HUES48 (cell line): ENCODE results near the gene LCE4A.

Experiments
- H3K27ac ChIP-seq: one replicate; pipeline ENCODE4 v1.7.0; 2013; ENCODE audit warnings: low read depth, low read length, inconsistent platforms
- H3K27me3 ChIP-seq: 2 replicates; pipeline ENCODE4 v1.6.1; 2013; ENCODE audit warnings: mild to moderate bottlenecking, low read length; ENCODE audit not compliant: control insufficient read depth, insufficient read depth
- H3K36me3 ChIP-seq: 2 replicates; pipeline ENCODE4 v1.6.1; 2013; ENCODE audit warnings: low read length; ENCODE audit not compliant: control insufficient read depth, insufficient read depth
- H3K4me1 ChIP-seq: 2 replicates; pipeline ENCODE4 v1.6.1; 2013; ENCODE audit warnings: mild to moderate bottlenecking, low read length; ENCODE audit not compliant: control insufficient read depth, insufficient read depth
- H3K4me3 ChIP-seq: 2 replicates; pipeline ENCODE4 v1.5.1; 2013; ENCODE audit warnings: mild to moderate bottlenecking, low read depth, low read length
- H3K9ac ChIP-seq: 2 replicates; pipeline ENCODE4 v1.6.1; 2013; ENCODE audit warnings: mild to moderate bottlenecking, low read depth, low read length, moderate library complexity
- H3K9me3 ChIP-seq: 2 replicates; pipeline ENCODE4 v1.6.1; 2013; ENCODE audit warnings: low read length; ENCODE audit not compliant: control insufficient read depth, insufficient read depth

Gene LCE4A

GRCh38 chr1:152697701-152698600 is 10.0 kb upstream of the LCE4A start, which contains the start of gene LCE2A:
Gene LCE2A, plus strand, starts transcription at chr1:152698345. Its CDS starts 557 bp downstream, at chr1:152698902.
- no peaks in the 10 kb centered on the region for H3K36me3 ChIP-seq
- H3K4me3 ChIP-seq, result no peak within 1 kb of the TSS; the same call in 1 of the 2 replicates
- peaks cover 73% of the 10 kb centered on the region for H3K9me3 ChIP-seq
- H3K27me3 ChIP-seq, result no peaks in the 10 kb centered on the region
- no peak within 1 kb of the TSS for H3K27ac ChIP-seq
- H3K9ac ChIP-seq, result no peak within 1 kb of the TSS
- H3K4me1 ChIP-seq, result no peaks in the 10 kb centered on the region

GRCh38 chr1:152699746-152700145 is 8.2 kb upstream of the LCE4A start:
- Histone ChIP-seq H3K9ac (no peak overlapping the region), H3K9me3 (peaks cover 89% of the 10 kb centered on the region), H3K27me3 (no peaks in the 10 kb centered on the region), H3K27ac (no peak overlapping the region), H3K4me3 (no peak overlapping the region), H3K4me1 (no peaks in the 10 kb centered on the region), H3K36me3 (no peaks in the 10 kb centered on the region)

GRCh38 chr1:152718238-152718637 is 10.3 kb downstream of the LCE4A start:
- Histone ChIP-seq H3K27me3 (no peaks in the 10 kb centered on the region), H3K36me3 (no peaks in the 10 kb centered on the region), H3K4me1 (no peaks in the 10 kb centered on the region), H3K9ac (no peak overlapping the region), H3K27ac (no peak overlapping the region), H3K4me3 (no peak overlapping the region), H3K9me3 (peaks cover 98% of the 10 kb centered on the region)

- no peaks in the 10 kb centered on the region for H3K27me3 ChIP-seq
- H3K9me3 ChIP-seq, result peaks cover 87% of the 10 kb centered on the region
- H3K4me3 ChIP-seq, result no peak overlapping the region
Observed at GRCh38 chr1:152725261-152725660, 17.3 kb downstream of the LCE4A start.

GRCh38 chr1:152728986-152729385 is 21.0 kb downstream of the LCE4A start:
- H3K27ac ChIP-seq, result no peak overlapping the region
- H3K4me3 ChIP-seq, result no peak overlapping the region
- no peak overlapping the region for H3K9ac ChIP-seq
- H3K4me1 ChIP-seq, result no peaks in the 10 kb centered on the region
- H3K36me3 ChIP-seq, result no peaks in the 10 kb centered on the region
- peaks cover 85% of the 10 kb centered on the region for H3K9me3 ChIP-seq
- H3K27me3 ChIP-seq, result no peaks in the 10 kb centered on the region

More at GRCh38 chr1:152725261-152725660, 17.3 kb downstream of the LCE4A start:
- H3K27ac ChIP-seq, result no peak overlapping the region
- H3K4me1 ChIP-seq, result no peaks in the 10 kb centered on the region
- H3K36me3 ChIP-seq, result no peaks in the 10 kb centered on the region
- no peak overlapping the region for H3K9ac ChIP-seq

GRCh38 chr1:152735648-152736047 is 27.7 kb downstream of the LCE4A start:
- Histone ChIP-seq H3K9ac (no peak overlapping the region), H3K4me3 (no peak overlapping the region), H3K27ac (no peak overlapping the region), H3K9me3 (peaks cover 92% of the 10 kb centered on the region), H3K4me1 (no peaks in the 10 kb centered on the region), H3K36me3 (no peaks in the 10 kb centered on the region), H3K27me3 (no peaks in the 10 kb centered on the region)

- Histone ChIP-seq H3K4me3 (no peak overlapping the region), H3K9ac (no peak overlapping the region), H3K27me3 (no peaks in the 10 kb centered on the region), H3K4me1 (no peaks in the 10 kb centered on the region), H3K27ac (no peak overlapping the region), H3K36me3 (no peaks in the 10 kb centered on the region), H3K9me3 (peaks cover 96% of the 10 kb centered on the region)
Observed at GRCh38 chr1:152737997-152738396, 30.0 kb downstream of the LCE4A start.

- H3K9me3 ChIP-seq, result peaks cover 97% of the 10 kb centered on the region
- H3K4me1 ChIP-seq, result no peaks in the 10 kb centered on the region
- no peak overlapping the region for H3K4me3 ChIP-seq
- H3K9ac ChIP-seq, result no peak overlapping the region
- H3K36me3 ChIP-seq, result no peaks in the 10 kb centered on the region
- H3K27me3 ChIP-seq, result no peaks in the 10 kb centered on the region
- H3K27ac ChIP-seq, result no peak overlapping the region
Observed at GRCh38 chr1:152739841-152740240, 31.9 kb downstream of the LCE4A start.

- no peaks in the 10 kb centered on the region for H3K36me3 ChIP-seq
- H3K9me3 ChIP-seq, result peaks cover 97% of the 10 kb centered on the region
- H3K4me3 ChIP-seq, result no peak overlapping the region
- no peaks in the 10 kb centered on the region for H3K27me3 ChIP-seq
- no peaks in the 10 kb centered on the region for H3K4me1 ChIP-seq
- no peak overlapping the region for H3K27ac ChIP-seq
- no peak overlapping the region for H3K9ac ChIP-seq
Observed at GRCh38 chr1:152741656-152742055, 33.7 kb downstream of the LCE4A start.

- Histone ChIP-seq H3K9ac (no peak overlapping the region), H3K4me3 (no peak overlapping the region), H3K27ac (no peak overlapping the region), H3K27me3 (no peaks in the 10 kb centered on the region), H3K36me3 (no peaks in the 10 kb centered on the region), H3K9me3 (peaks cover 97% of the 10 kb centered on the region), H3K4me1 (no peaks in the 10 kb centered on the region)
Observed at GRCh38 chr1:152743371-152744145, 35.6 kb downstream of the LCE4A start.

GRCh38 chr1:152745289-152745704 is 37.3 kb downstream of the LCE4A start:
- no peak overlapping the region for H3K27ac ChIP-seq
- peaks cover 93% of the 10 kb centered on the region for H3K9me3 ChIP-seq

More at GRCh38 chr1:152745289-152745704, 37.3 kb downstream of the LCE4A start:
- H3K36me3 ChIP-seq, result no peaks in the 10 kb centered on the region
- H3K27me3 ChIP-seq, result no peaks in the 10 kb centered on the region
- no peak overlapping the region for H3K9ac ChIP-seq
- no peaks in the 10 kb centered on the region for H3K4me1 ChIP-seq
- no peak overlapping the region for H3K4me3 ChIP-seq
